SK-N-SH (cell line): Measurements from ENCODE around the gene AKAP6. TPM values are rescaled to one million over a fixed set of nuclear protein-coding genes. Genes with fewer than 3 reads are reported as not detected.

Experiments
- CTCF ChIA-PET: fragments of 300-600, 350-600 bp; formaldehyde crosslinking; extraction: SDS; loops from one replicate; lab custom pipeline; 2021; lab: Yijun Ruan, JAX
- POLR2A ChIA-PET: fragments of 350-600 bp; sonication (Branson Sonifier 250); formaldehyde crosslinking; extraction: SDS; loops from one replicate; lab custom pipeline; 2020; ENCODE audit warnings: antibody characterized with exemption, inconsistent platforms; lab: Yijun Ruan, JAX
- DNase-seq: peaks from one replicate; pipeline ENCODE4 v3.0.0; 2012
- H2AFZ ChIP-seq: fragments of 200-600 bp; sonication (generic); 2 replicates; pipeline ENCODE4 v1.8.1; 2016; ENCODE audit warnings: antibody characterized with exemption, mild to moderate bottlenecking, low read depth
- H3F3A ChIP-seq: fragments of 200-600 bp; sonication (generic); replicated peaks from 2 replicates; pipeline ENCODE3; 2016; ENCODE audit warnings: antibody characterized with exemption, mild to moderate bottlenecking; ENCODE audit not compliant: insufficient read depth
- H3K27ac ChIP-seq, 2 experiments: fragments of 200-500 bp in 1 of 2; fragments of 200-600 bp in 1 of 2; sonication (Bioruptor generic) in 1 of 2; sonication (generic), shearing (Covaris generic) in 1 of 2; 2 replicates each; pipeline versions ENCODE4 v1.5.1 to v1.6.1; 2014 to 2016; ENCODE audit warnings: low read depth in 2 of 2, inconsistent platforms in 1 of 2, low read length in 1 of 2, mild to moderate bottlenecking in 1 of 2, mixed read lengths in 1 of 2
- H3K27me3 ChIP-seq: fragments of 200-600 bp; sonication (generic), shearing (Covaris generic); 2 replicates; pipeline ENCODE4 v1.6.1; 2016; ENCODE audit warnings: mixed run types; ENCODE audit not compliant: insufficient read depth
- H3K36me3 ChIP-seq, 2 experiments: fragments of 200-500 bp in 1 of 2; fragments of 200-600 bp in 1 of 2; sonication (Bioruptor generic) in 1 of 2; sonication (generic) in 1 of 2; replicated peaks in 1 of 2; 2 replicates each; pipeline versions ENCODE3 to v1.5.1; 2014 to 2016; ENCODE audit warnings: low read length in 1 of 2, mild to moderate bottlenecking in 1 of 2; ENCODE audit not compliant: insufficient read depth in 2 of 2, control insufficient read depth in 1 of 2
- H3K4me1 ChIP-seq, 2 experiments: fragments of 200-500 bp in 1 of 2; fragments of 200-600 bp in 1 of 2; sonication (Bioruptor generic) in 1 of 2; sonication (generic), shearing (Covaris generic) in 1 of 2; 2 replicates each; pipeline versions ENCODE4 v1.5.1 to v1.6.1; 2014 to 2016; ENCODE audit warnings: low read depth in 1 of 2, low read length in 1 of 2, mixed run types in 1 of 2; ENCODE audit not compliant: insufficient read depth in 2 of 2, control insufficient read depth in 1 of 2
- H3K4me2 ChIP-seq: fragments of 200-600 bp; sonication (generic), shearing (Covaris generic); 2 replicates; pipeline ENCODE4 v1.6.1; 2017; ENCODE audit warnings: mixed run types
- H3K4me3 ChIP-seq, 2 experiments: fragments of 200-500 bp in 1 of 2; fragments of 200-600 bp in 1 of 2; sonication (Bioruptor generic) in 1 of 2; sonication (generic), shearing (Covaris generic) in 1 of 2; 2 replicates each; pipeline versions ENCODE4 v1.5.1 to v1.8.1; 2014 to 2016; ENCODE audit warnings: low read depth in 2 of 2, inconsistent platforms in 1 of 2, low read length in 1 of 2, mild to moderate bottlenecking in 1 of 2, mixed read lengths in 1 of 2, moderate library complexity in 1 of 2
- H3K79me2 ChIP-seq: fragments of 200-600 bp; sonication (generic); 2 replicates; pipeline ENCODE4 v1.8.1; 2017; ENCODE audit warnings: mild to moderate bottlenecking; ENCODE audit not compliant: insufficient read depth
- H3K9ac ChIP-seq: fragments of 200-600 bp; sonication (generic); 2 replicates; pipeline ENCODE4 v1.6.1; 2017; ENCODE audit warnings: mixed run types
- H3K9me2 ChIP-seq: fragments of 200-600 bp; sonication (generic); 2 replicates; pipeline ENCODE4 v1.6.1; 2017; ENCODE audit warnings: mixed run types
- H3K9me3 ChIP-seq: fragments of 200-600 bp; sonication (generic); 2 replicates; pipeline ENCODE4 v1.6.1; 2017; ENCODE audit warnings: mixed run types, mild to moderate bottlenecking, moderate library complexity
- H4K20me1 ChIP-seq: fragments of 200-600 bp; sonication (generic); 2 replicates; pipeline ENCODE4 v1.6.1; 2017; ENCODE audit warnings: mild to moderate bottlenecking, mixed run types; ENCODE audit not compliant: insufficient read depth
- WGBS: methylation state at CpG from one replicate; pipeline ENCODE4 v1.1.6; 2017; ENCODE audit warnings: low lambda C conversion rate; 5-methylcytosine and 5-hydroxymethylcytosine counted together
- polyA plus RNA-seq, 3 experiments: library from polyadenylated mRNA; depleted of rRNA; stranded (reverse); fragments of >200 nt; gene quantifications; 2 replicates each; pipeline ENCODE4 v1.2.3, GENCODE V29; 2012
- small RNA-seq, 7 experiments: library from RNA; depleted of rRNA; stranded (forward); fragments of <200 nt; gene quantifications; one replicate each; pipeline ENCODE3, GENCODE V24; 2012
- TF ChIP-seq, protein P1 (sequence below): fragments of 150-350 bp; IDR thresholded peaks from 2 replicates; pipeline ENCODE4 v1.6.1; 2017; ENCODE audit warnings: antibody characterized with exemption, low read length, low read depth, borderline replicate concordance

AKAP6 gene
- polyA plus RNA-seq, 1 of the 3 experiments (the other 2 are of a cell fraction) = 1.7 TPM

- Histone ChIP-seq H3K27ac (no peak overlapping the region), H3K27me3 (no peaks in the 10 kb centered on the region), H3K9me2 (peaks cover 2% of the 10 kb centered on the region; the same call in 1 of the 2 replicates), H3F3A (no peaks in the 10 kb centered on the region), H3K4me1 (no peaks in the 10 kb centered on the region), H4K20me1 (no peaks in the 10 kb centered on the region), H3K9ac (no peak overlapping the region), H3K4me2 (no peak overlapping the region), H3K36me3 (no peaks in the 10 kb centered on the region), H3K9me3 (0 out of 2 replicates have a peak, but pooled peaks cover 5% of the 10 kb centered on the region), H3K4me3 (no peak overlapping the region), H2AFZ (no peak overlapping the region), H3K79me2 (no peaks in the 10 kb centered on the region)
- WGBS = 90% methylated on average over 3 of the region's 3 CpGs
- no peak for DNase-seq
- ChIA-PET CTCF (interaction anchor here (0.7 kb wide), 1 partner anchor 74 kb away, joined by 3 read pairs; no protein-coding TSS in a partner anchor), POLR2A (no interaction called here)
- TF ChIP-seq, protein P1, sequence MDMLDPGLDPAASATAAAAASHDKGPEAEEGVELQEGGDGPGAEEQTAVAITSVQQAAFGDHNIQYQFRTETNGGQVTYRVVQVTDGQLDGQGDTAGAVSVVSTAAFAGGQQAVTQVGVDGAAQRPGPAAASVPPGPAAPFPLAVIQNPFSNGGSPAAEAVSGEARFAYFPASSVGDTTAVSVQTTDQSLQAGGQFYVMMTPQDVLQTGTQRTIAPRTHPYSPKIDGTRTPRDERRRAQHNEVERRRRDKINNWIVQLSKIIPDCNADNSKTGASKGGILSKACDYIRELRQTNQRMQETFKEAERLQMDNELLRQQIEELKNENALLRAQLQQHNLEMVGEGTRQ = no peak
These were observed 554.1 kb downstream of the AKAP6 start for GRCh38 chr14:32883188-32883587.

Small RNAs within 50 kb of the gene (small RNA-seq; reads per million reads assigned to genes)
- 0 reads per million in 7 experiments for gene RN7SL660P

Other genes starting within 250 kb of the AKAP6 start
- gene RNU6-7, start 127.3 kb upstream of the AKAP6 start, polyA plus RNA-seq (2012; rRNA removed) = not detected in 2 replicates
- not detected in 2 replicates for gene RNU6-8, start 126.0 kb upstream of the AKAP6 start, polyA plus RNA-seq (2012; rRNA removed)